IPS-NIHi7 (cell line): ENCODE results near the gene SALL2.
"Not testable (repeated sequence)": the region's sequence is repeated elsewhere in the genome, so short reads cannot be mapped to it uniquely, and the experiment has no call there.

Source experiments
- DNase-seq: peaks from one replicate; pipeline ENCODE4 v3.0.0; 2012; ENCODE audit warnings: mixed read lengths; ENCODE audit errors: extremely low spot score

The SALL2 gene

DNA sequence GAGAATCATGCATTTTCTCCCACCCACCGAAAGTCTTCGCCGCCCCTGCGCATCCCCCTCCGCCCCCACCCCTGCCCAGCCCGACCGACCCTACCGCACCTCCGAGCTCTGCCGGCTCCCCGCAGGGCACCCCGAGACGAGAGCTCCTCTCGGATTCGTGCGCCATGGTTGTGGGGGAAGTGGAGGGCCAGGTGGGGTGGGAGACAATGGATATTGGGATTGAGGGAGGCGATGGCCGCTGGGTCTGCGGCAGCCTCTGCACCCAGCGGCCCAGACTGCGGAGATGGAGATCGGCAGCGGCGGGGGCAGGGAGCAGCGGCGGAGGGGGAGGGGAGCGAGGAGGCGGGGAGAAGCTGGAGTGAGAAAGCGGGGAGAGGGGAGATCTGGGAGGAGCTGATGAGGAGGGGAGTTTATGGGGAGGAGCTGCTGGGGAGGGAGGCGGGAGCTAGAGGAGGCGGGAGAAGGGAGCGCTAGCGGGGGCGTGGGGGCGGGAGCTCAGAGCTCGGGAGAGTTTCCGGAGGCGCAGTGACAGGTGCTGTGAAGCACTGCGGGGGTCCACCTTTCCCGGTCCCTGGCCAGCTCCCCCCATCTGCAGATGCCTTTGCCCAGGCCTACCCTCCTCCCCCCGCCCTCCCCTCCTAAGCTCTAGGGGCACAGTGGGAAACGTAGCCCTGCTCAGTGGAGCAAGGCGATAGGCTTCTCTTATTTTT is at the start of gene SALL2:
TSS of gene SALL2 (minus strand) at position 385 of the 710 bp plus-strand sequence. CDS start at position 166, 219 bp downstream.
- peak; percentile 88 for DNase-seq

DNA sequence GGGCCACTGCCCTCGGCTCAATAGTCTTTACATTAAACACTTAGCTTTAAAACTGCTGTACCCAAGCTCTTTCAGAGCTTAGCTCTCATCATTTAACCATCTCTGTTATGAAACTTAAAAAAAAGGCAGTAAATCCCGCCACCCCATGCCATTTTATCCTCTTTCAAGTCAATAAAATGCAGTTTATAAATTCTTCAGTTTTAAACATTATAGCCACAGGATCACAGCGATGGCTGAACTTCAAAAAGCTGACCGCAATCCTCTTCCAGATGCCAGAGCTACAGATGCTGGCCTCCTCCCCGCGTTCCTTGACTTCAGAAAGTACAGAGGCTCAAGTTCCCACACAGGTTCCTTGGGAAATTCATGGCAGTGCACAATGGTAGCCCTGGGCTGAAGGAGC is 49.5 kb upstream of the SALL2 start:
- no peak for DNase-seq

DNA sequence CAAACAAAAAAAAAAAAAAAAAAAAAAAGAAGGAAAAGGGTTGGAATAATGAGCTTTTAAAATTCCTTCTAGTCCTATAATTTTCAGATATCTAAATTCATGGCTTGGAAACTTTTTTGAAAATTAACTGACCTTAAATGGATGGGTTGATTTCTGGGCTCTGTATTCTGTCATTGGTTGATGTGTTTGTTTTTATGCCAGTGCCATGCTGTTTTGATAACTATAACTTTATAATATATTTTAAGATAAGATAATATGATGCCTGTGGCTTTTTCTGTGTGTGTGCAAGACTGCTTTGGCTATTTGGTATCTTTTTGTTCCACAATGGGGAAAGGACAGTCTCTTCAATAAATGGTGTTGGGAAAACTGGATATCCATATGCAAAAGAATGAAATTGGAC is 46.5 kb upstream of the SALL2 start:
- no peak for DNase-seq

GRCh38 chr14:21558703-21559170 is 32.6 kb upstream of the SALL2 start:
- DNase-seq: no peak

DNA sequence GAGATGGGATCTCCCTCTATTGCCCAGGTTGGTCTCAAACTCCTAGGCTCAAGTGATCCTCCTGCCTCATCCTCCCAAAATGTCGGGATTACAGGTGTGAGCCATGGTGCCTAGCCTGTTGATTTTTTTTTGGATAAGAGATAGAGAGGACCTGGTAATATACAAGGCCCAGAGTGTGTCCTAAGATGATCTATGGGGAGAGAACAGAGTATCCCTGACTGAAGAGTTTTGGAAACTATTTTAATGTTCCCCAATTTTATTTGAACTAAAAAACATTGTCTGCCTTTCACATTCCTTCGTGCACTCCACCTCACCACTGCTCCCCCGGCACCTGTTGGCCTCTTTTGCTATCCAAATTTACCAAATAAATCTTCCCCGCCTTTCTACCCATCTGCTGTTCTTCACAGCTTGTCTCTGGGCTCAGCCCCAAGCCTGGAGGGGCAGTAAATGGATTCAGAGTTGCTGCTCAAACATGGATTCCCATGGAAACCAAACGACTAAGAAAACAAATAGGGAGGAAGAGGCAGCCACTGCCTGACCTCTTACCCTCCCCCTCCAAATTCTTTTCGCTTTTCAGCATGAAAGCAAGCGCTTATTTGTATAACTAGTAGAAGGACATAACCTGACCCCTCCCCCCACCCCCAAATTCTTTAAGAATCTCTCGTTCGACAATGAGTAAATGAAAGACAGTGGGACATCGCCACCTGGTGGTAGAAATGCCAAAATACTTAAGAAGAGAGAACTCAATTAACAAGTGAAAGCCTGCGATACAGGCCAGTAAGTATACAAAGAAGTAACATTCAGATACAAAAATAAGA is 31.1 kb upstream of the SALL2 start:
- DNase-seq: peak; percentile 65

GRCh38 chr14:21556378-21557083 is 30.4 kb upstream of the SALL2 start:
- no peak for DNase-seq

GRCh38 chr14:21553266-21553665 is 27.1 kb upstream of the SALL2 start:
- no peak for DNase-seq

DNA sequence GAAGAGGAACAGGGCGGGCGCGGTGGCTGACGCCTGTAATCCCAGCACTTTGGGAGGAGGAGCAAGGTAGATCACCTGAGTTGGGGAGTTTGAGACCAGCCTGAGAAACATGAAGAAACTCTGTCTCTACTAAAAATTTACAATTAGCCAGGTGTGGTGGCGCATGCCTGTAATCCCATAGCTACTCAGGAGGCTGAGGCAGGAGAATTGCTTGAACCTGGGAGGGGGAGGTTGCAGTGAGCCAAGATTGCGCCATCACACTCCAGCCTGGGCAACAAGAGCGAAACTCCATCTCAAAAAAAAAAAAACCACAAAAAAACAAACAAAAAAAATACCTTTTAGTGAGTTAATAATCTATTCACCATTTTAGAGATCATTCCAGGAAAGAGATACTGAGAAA is 18.4 kb upstream of the SALL2 start:
- not testable (repeated sequence) for DNase-seq

DNA sequence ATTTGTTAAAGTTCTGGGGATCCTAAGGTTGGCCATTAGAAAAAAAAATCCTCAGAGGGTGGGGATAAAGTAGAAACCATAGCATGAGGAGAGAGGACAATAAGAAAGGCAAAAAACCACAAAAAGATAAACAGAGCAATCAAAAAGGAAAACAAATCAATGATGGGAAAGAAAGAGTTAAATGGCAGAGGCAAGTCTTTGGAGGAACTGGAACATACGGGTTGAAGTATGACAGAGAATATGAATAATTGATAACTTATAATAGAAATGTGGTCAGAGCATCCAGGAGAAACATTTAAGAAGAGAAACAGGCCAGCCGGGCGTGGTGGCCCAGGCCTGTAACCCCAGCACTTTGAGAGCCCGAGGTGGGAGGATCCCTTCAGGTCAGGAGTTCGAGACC is 17.8 kb upstream of the SALL2 start:
- DNase-seq: no peak

- DNase-seq: peak; percentile 33
Measured at GRCh38 chr14:21543521-21543960, 17.4 kb upstream of the SALL2 start.

GRCh38 chr14:21541413-21542074 is 15.4 kb upstream of the SALL2 start:
- DNase-seq: no peak

- DNase-seq: no peak
Measured at GRCh38 chr14:21539189-21539940, 13.2 kb upstream of the SALL2 start.

GRCh38 chr14:21537090-21537424 is 10.9 kb upstream of the SALL2 start:
- no peak for DNase-seq

DNA sequence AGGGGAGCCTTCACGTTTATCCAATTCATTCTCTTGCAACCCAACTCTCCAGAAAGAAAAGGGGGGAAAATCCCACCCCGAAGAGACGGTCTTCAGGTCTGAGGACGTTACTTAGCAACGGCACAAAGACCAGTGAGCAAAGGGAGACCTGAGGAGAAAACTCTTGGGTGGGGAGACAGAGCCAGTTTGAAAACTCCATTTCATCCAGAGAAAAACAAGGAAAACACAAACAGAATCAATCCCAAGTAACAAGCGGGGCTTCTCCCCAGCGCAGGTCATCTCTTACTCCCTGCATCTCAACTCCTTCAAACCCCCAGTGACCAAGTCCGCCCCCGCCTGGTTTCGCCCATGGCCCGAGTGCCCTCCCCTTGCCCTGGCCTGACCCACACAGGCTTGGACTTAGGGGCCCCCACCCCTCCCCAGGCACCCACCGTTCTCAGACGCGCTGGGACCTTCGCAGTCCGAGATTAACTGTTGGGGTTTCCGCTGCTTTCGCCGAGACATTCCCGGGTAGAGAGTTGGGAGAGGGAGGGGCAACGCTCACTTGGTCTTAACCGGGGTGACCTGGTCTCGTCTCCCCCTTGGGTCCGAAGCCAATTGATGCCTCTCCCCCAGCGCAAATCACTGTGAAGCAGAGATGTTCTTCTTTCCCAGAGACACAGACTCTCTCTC is 10.4 kb upstream of the SALL2 start:
- DNase-seq: peak; percentile 29

DNA sequence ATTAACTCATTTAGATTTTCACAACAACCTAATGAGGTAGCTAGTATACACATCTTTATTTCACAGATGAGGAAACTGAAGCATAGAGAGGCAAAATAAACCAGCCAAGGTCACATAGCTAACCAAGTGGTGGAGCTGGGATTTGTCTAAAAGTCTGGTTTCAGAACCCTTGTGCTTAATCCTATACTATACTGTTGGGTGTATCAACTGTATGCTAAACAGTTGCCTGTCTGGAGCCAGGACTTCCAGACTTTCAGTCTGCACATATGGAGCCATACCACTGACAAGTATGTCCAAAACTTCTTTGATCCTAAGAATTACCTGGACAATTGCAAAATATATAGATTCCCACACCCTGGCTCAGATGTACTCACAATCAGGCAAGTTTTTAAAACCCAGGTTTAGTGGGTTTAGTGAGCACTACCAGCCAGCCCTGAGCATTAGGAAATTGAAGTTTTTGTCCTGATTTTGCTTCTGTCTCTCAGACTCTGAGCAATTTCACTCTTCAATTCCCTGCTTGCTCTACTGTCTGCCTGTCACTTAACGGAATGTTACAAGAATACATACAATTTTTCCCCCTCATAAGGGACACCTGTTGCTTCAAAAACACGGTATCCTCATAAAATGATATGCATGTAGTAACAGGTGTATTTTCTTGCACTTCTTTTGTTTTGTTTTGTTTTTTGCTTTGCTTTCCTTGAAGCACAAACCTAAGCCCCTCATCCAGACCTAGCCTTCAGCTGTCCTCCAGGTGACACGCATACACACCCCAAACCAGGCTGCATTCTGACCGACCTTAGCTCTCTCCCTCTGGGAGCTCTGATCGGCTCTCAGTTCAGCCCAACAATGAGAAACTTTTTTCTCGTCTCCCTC is 9.6 kb upstream of the SALL2 start:
- no peak for DNase-seq

GRCh38 chr14:21534576-21534975 is 8.4 kb upstream of the SALL2 start:
- DNase-seq: peak; percentile 51

- no peak for DNase-seq
Measured at GRCh38 chr14:21533294-21533693, 7.1 kb upstream of the SALL2 start.

DNA sequence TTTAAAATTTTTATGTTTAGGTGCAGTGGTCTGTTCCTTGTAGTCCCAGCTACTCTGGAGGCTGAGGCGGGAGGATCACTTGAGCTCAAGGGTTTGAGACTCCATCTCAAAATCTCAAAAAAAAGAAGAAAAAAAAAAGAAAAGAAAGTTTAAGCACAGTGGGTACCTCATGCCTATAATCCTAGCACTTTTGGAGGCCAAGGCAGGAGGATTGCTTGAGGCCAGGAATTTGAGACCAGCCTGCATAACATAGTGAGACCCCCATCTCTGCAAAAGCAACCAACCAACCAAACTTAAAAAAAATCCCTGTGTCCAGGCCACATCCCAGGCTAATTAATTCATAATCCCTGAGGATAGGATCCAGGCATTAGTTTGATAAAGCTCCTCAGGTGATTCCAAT is 3.4 kb upstream of the SALL2 start:
- no peak for DNase-seq
